Glutamatergic neuron (in vitro differentiated cells): ENCODE results near the gene RHOBTB3. TPM values are rescaled to one million over a fixed set of nuclear protein-coding genes. Genes with fewer than 3 reads are reported as not detected.

Experiments
- DNase-seq: peaks from one replicate; pipeline ENCODE4 v3.0.0; 2022
- H3K27ac Mint-ChIP-seq: one replicate; pipeline ENCODE4 v1.8.0; 2020; ENCODE audit warnings: mild to moderate bottlenecking, mixed read lengths, inconsistent platforms; ENCODE audit not compliant: unreplicated experiment
- H3K27me3 Mint-ChIP-seq: one replicate; pipeline ENCODE4 v1.8.0; 2020; ENCODE audit warnings: mild to moderate bottlenecking, moderate library complexity, mixed read lengths, inconsistent platforms; ENCODE audit not compliant: unreplicated experiment
- H3K36me3 Mint-ChIP-seq: one replicate; pipeline ENCODE4 v1.8.0; 2020; ENCODE audit warnings: mild to moderate bottlenecking, mixed read lengths, inconsistent platforms; ENCODE audit not compliant: unreplicated experiment
- H3K4me1 Mint-ChIP-seq: one replicate; pipeline ENCODE4 v1.8.0; 2020; ENCODE audit warnings: mild to moderate bottlenecking, low read depth, mixed read lengths, inconsistent platforms; ENCODE audit not compliant: unreplicated experiment
- H3K4me3 Mint-ChIP-seq: one replicate; pipeline ENCODE4 v1.8.0; 2020; ENCODE audit warnings: mild to moderate bottlenecking, mixed read lengths, inconsistent platforms; ENCODE audit not compliant: unreplicated experiment
- H3K9me3 Mint-ChIP-seq: one replicate; pipeline ENCODE4 v1.8.0; 2020; ENCODE audit warnings: mild to moderate bottlenecking, moderate library complexity, mixed read lengths, inconsistent platforms; ENCODE audit not compliant: unreplicated experiment
- CTCF ChIP-seq: fragments of 200-600 bp; sonication (generic); IDR thresholded peaks from one replicate; pipeline ENCODE4 v1.5.0; 2021; ENCODE audit not compliant: partially characterized antibody, unreplicated experiment
- total RNA-seq: library from RNA; stranded (reverse); fragmentation: NEBNext Ultra II Directional; extraction: Animal tissue kit (Norgen Biotek cat#: 25700); gene quantifications from one replicate; pipeline ENCODE4 v1.2.1, GENCODE V29; 2021; ENCODE audit not compliant: unreplicated experiment

The RHOBTB3 gene
- total RNA-seq, 1 donor from 2014 or later, result 39.0 TPM

- Mint-ChIP-seq H3K27ac (no peak overlapping the region), H3K4me3 (no peak overlapping the region), H3K4me1 (peaks cover 9% of the 10 kb centered on the region), H3K9me3 (peaks cover 6% of the 10 kb centered on the region), H3K27me3 (no peaks in the 10 kb centered on the region), H3K36me3 (peaks cover 17% of the 10 kb centered on the region)
- TF ChIP-seq CTCF, result no peak
- no peak for DNase-seq
Measured at GRCh38 chr5:95804736-95805539, 73.8 kb downstream of the RHOBTB3 start.

- Mint-ChIP-seq H3K27ac (no peak overlapping the region), H3K4me3 (no peak overlapping the region), H3K9me3 (no peaks in the 10 kb centered on the region), H3K4me1 (peaks cover 12% of the 10 kb centered on the region), H3K36me3 (peaks cover 12% of the 10 kb centered on the region), H3K27me3 (no peaks in the 10 kb centered on the region)
- DNase-seq, result no peak
- TF ChIP-seq CTCF, result no peak
Measured at GRCh38 chr5:95806687-95807086, 75.6 kb downstream of the RHOBTB3 start.

- Mint-ChIP-seq H3K36me3 (peaks cover 12% of the 10 kb centered on the region), H3K27me3 (no peaks in the 10 kb centered on the region), H3K27ac (no peak overlapping the region)
Measured at GRCh38 chr5:95808013-95808685, 77.0 kb downstream of the RHOBTB3 start.

GRCh38 chr5:95808686-95809413 lies 77.7 kb downstream of the RHOBTB3 start:
- no peak overlapping the region for H3K27ac Mint-ChIP-seq
- TF ChIP-seq CTCF, result no peak
- H3K4me3 Mint-ChIP-seq, result peak overlapping the region; percentile 38
- H3K36me3 Mint-ChIP-seq, result peaks cover 12% of the 10 kb centered on the region
- DNase-seq, result peak; percentile 52
- H3K9me3 Mint-ChIP-seq, result no peaks in the 10 kb centered on the region
- peaks cover 14% of the 10 kb centered on the region for H3K4me1 Mint-ChIP-seq
- no peaks in the 10 kb centered on the region for H3K27me3 Mint-ChIP-seq

More at GRCh38 chr5:95808013-95808685, 77.0 kb downstream of the RHOBTB3 start:
- no peaks in the 10 kb centered on the region for H3K9me3 Mint-ChIP-seq
- H3K4me1 Mint-ChIP-seq, result peaks cover 14% of the 10 kb centered on the region
- DNase-seq, result no peak
- H3K4me3 Mint-ChIP-seq, result no peak overlapping the region
- TF ChIP-seq CTCF, result no peak
